Activated T-cell treated with anti-CD3 and anti-CD28 coated beads, Interleukin-2, amount 50 U/mL, for 24 hours (primary cell): Measurements from ENCODE around the gene PRR18.

Source experiments
- DNase-seq: peaks from one replicate; pipeline ENCODE4 v3.0.0-alpha.2; 2020
- H3K27ac Mint-ChIP-seq: 2 replicates; pipeline ENCODE4 v1.8.0; 2020; ENCODE audit warnings: mild to moderate bottlenecking, mixed read lengths
- H3K27me3 Mint-ChIP-seq: 2 replicates; pipeline ENCODE4 v1.8.0; 2020; ENCODE audit warnings: mixed read lengths
- H3K36me3 Mint-ChIP-seq: 2 replicates; pipeline ENCODE4 v1.8.0; 2020; ENCODE audit warnings: low read depth, mixed read lengths
- H3K4me1 Mint-ChIP-seq: 2 replicates; pipeline ENCODE4 v1.8.0; 2020; ENCODE audit warnings: low read depth, mixed read lengths
- H3K4me3 Mint-ChIP-seq: 2 replicates; pipeline ENCODE4 v1.8.0; 2020; ENCODE audit warnings: mild to moderate bottlenecking, moderate library complexity, mixed read lengths
- H3K9me3 Mint-ChIP-seq: 2 replicates; pipeline ENCODE4 v1.8.0; 2020; ENCODE audit warnings: mixed read lengths

Gene PRR18

GRCh38 chr6:166262743-166263515 is 45.3 kb downstream of the PRR18 start:
- peaks cover 19% of the 10 kb centered on the region for H3K4me1 Mint-ChIP-seq
- H3K4me3 Mint-ChIP-seq = no peak overlapping the region
- H3K9me3 Mint-ChIP-seq = no peaks in the 10 kb centered on the region
- no peak for DNase-seq
- H3K27me3 Mint-ChIP-seq = peaks cover 19% of the 10 kb centered on the region
- no peak overlapping the region for H3K27ac Mint-ChIP-seq
- H3K36me3 Mint-ChIP-seq = no peaks in the 10 kb centered on the region

- DNase-seq = no peak
- no peak overlapping the region for H3K4me3 Mint-ChIP-seq
- H3K4me1 Mint-ChIP-seq = peaks cover 22% of the 10 kb centered on the region
- no peaks in the 10 kb centered on the region for H3K9me3 Mint-ChIP-seq
- H3K27me3 Mint-ChIP-seq = peaks cover 45% of the 10 kb centered on the region
- H3K27ac Mint-ChIP-seq = no peak overlapping the region
- no peaks in the 10 kb centered on the region for H3K36me3 Mint-ChIP-seq
These were observed 48.8 kb downstream of the PRR18 start for GRCh38 chr6:166259296-166259977.

- Mint-ChIP-seq H3K27me3 (peaks cover 50% of the 10 kb centered on the region), H3K27ac (no peak overlapping the region), H3K4me1 (peaks cover 22% of the 10 kb centered on the region), H3K36me3 (no peaks in the 10 kb centered on the region), H3K9me3 (no peaks in the 10 kb centered on the region), H3K4me3 (no peak overlapping the region)
- no peak for DNase-seq
These were observed 49.3 kb downstream of the PRR18 start for GRCh38 chr6:166258854-166259276.

GRCh38 chr6:166257911-166258318 is 50.3 kb downstream of the PRR18 start:
- Mint-ChIP-seq H3K36me3 (no peaks in the 10 kb centered on the region), H3K4me3 (no peak overlapping the region), H3K27me3 (peaks cover 58% of the 10 kb centered on the region), H3K9me3 (no peaks in the 10 kb centered on the region), H3K4me1 (peaks cover 25% of the 10 kb centered on the region), H3K27ac (no peak overlapping the region)
- no peak for DNase-seq
